ENCODE measurements around the gene SCUBE1.

- TF ChIP-seq CTCF (IDR thresholded peaks at IDR 0.05) (no peak), POLR2AphosphoS5 (IDR thresholded peaks at IDR 0.05) (no peak)
These were observed 165.7 kb downstream of the SCUBE1 start for GRCh38 chr22:43177479-43177878.
